ENCODE measurements around the gene ZNF678. TPM values are rescaled to one million over a fixed set of nuclear protein-coding genes. Genes with fewer than 3 reads are reported as not detected.

Gene ZNF678
- total and polyA plus RNA-seq, 9 of the 15 experiments (the other 6 are each of a cell fraction or from before 2014, with no cell fraction given) = 3.0 to 16.8 (median 8.0) TPM

DNA sequence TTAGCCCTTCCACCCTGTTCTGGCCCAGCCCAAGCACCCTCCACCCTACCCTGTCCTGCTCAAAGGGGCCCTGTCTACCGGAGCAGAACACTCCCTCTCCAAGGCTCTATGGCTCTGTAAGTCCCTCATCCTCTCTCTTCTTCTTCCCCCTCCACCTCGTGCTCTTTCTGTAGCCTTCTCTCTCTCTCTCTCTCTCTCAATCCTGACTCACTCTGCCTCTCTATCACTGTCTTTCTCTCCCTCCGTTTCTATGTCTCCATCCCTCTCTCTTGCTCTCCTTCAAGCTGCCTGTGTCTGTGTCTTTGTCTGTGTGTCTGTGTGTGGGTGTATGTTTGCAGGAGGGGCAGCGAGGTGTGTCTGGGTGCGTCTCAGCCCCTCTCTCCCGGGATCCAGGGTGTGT lies 1.3 kb upstream of the ZNF678 start:
- Histone ChIP-seq H3K9me1 (ENCODE audit: control insufficient read depth, insufficient read depth, low read length) (no peaks in the 10 kb centered on the region), H3K27ac (ENCODE audit: extremely low read depth, low read depth, low read length) (no peak overlapping the region), H3K27me3 (ENCODE audit: control insufficient read depth in 2 of 2, insufficient read depth in 2 of 2, low read length in 2 of 2) (peaks cover 0 to 5% of the 10 kb centered on the region in 2 experiments; a peak in 1 of 5 replicates), H3K4me2 (ENCODE audit: insufficient read depth, low read length) (no peak overlapping the region), H3K36me3 (ENCODE audit: control insufficient read depth, insufficient read depth, low read length) (peaks cover 3% of the 10 kb centered on the region), H3K9ac (ENCODE audit: insufficient read depth in 1 of 2, low read depth in 2 of 2, low read length in 2 of 2) (no peak overlapping the region), H4K20me1 (replicated peaks; ENCODE audit: control insufficient read depth, insufficient read depth, low read length) (no peaks in the 10 kb centered on the region), H3K4me3 (no peak overlapping the region), H3K9me3 (replicated peaks; ENCODE audit: control insufficient read depth, insufficient read depth, low read depth, low read length) (peaks cover 24% of the 10 kb centered on the region), H3K4me1 (replicated peaks in 1 of 2; ENCODE audit: control insufficient read depth in 2 of 2, insufficient read depth in 2 of 2, low read length in 2 of 2) (peaks cover 6 to 29% of the 10 kb centered on the region in 2 experiments; a peak in 4 of 5 replicates), H2AFZ (ENCODE audit: low read depth, low read length) (peak overlapping the region; percentile 28), H3K79me2 (ENCODE audit: control insufficient read depth, insufficient read depth, low read length) (peaks cover 27% of the 10 kb centered on the region)
- no TSS peak for BruUV-seq (replicated peaks)
- in situ Hi-C loops (cut with MboI) (no loop called here), intact Hi-C loops (cut with micrococcal nuclease) (no loop called here)
- POLR2A ChIA-PET = interaction anchor here (0.6 kb wide), 1 partner anchor 12 kb away, joined by 3 read pairs; no protein-coding TSS in a partner anchor
- WGBS (ENCODE audit: insufficient coverage, low coverage, missing lambda C conversion rate) = 40% methylated on average over 6 of the region's 6 CpGs
- CTCF ChIA-PET (ENCODE audit: low intra/inter-chr PET ratio) = no interaction called here
- no peak for ATAC-seq
- TF ChIP-seq TCFL5 (CRISPR knock-in tag; conservative IDR thresholded peaks at IDR 0.05) (no peak), OTX1 (CRISPR knock-in tag; IDR thresholded peaks at IDR 0.05) (0 out of 2 replicates have a peak, but pooled peaks have one; percentile 60), ZNF561 (CRISPR knock-in tag; conservative IDR thresholded peaks at IDR 0.05) (no peak), FOXA3 (CRISPR knock-in tag; conservative IDR thresholded peaks at IDR 0.05 in 1 of 2, IDR thresholded peaks at IDR 0.05 in 1 of 2) (0 out of 4 replicates have a peak, but pooled peaks of 1 of the 2 experiments have one; percentile 21), ZBTB26 (CRISPR knock-in tag; IDR thresholded peaks at IDR 0.05) (0 out of 2 replicates have a peak, but pooled peaks have one; percentile 31), PPARD (CRISPR knock-in tag; IDR thresholded peaks at IDR 0.05) (no peak), EWSR1 (IDR thresholded peaks at IDR 0.05; ENCODE audit: borderline replicate concordance, low read depth, partially characterized antibody) (no peak), SMARCA5 (IDR thresholded peaks at IDR 0.05) (0 out of 2 replicates have a peak, but pooled peaks have one; percentile 20), NR2C1 (IDR thresholded peaks at IDR 0.05) (no peak), NR2C1 (tag; IDR thresholded peaks at IDR 0.05) (no peak), RBM15 (IDR thresholded peaks at IDR 0.05; ENCODE audit: insufficient read depth, low read length) (no peak)
- no peak for FAIRE-seq
- DNase-seq (ENCODE audit: extremely low read depth in 1 of 4, low spot score in 3 of 4) = no peak

All from K562 (cell line).